Uterus (tissue), 4 donors: ENCODE data around the gene ZNF483. TPM values are rescaled to one million over a fixed set of nuclear protein-coding genes. Genes with fewer than 3 reads are reported as not detected.
"Not testable (repeated sequence)": the region's sequence is repeated elsewhere in the genome, so short reads cannot be mapped to it uniquely, and the experiment has no call there.

Experiments used
- DNase-seq, 2 donors: peaks; one replicate each; pipeline ENCODE4 v3.0.0-alpha.2; 2019 to 2020
- H3K27ac ChIP-seq, 2 donors: fragments of 200-600 bp; sonication (generic); 1 replicate in 1 of 2; 2 replicates in 1 of 2; pipeline ENCODE4 v1.5.1; 2016 to 2018
- H3K27me3 ChIP-seq, 2 donors: fragments of 200-600 bp; sonication (generic); one replicate each; pipeline ENCODE4 v1.5.1; 2018 to 2019; ENCODE audit warnings: control low read depth in 1 of 2
- H3K36me3 ChIP-seq, 2 donors: fragments of 200-600 bp; sonication (generic); one replicate each; pipeline ENCODE4 v1.5.1; 2019; ENCODE audit warnings: control low read depth in 1 of 2
- H3K4me1 ChIP-seq, 2 donors: fragments of 200-600 bp; sonication (generic); one replicate each; pipeline ENCODE4 v1.5.1; 2018 to 2019; ENCODE audit warnings: control low read depth in 1 of 2
- H3K4me3 ChIP-seq, 2 donors: fragments of 200-600 bp; sonication (generic); 1 replicate in 1 of 2; 2 replicates in 1 of 2; pipeline ENCODE4 v1.5.1; 2018 to 2019; ENCODE audit warnings: mild to moderate bottlenecking in 1 of 2
- H3K9me3 ChIP-seq, 2 donors: fragments of 200-600 bp; sonication (generic); one replicate each; pipeline ENCODE4 v1.5.1; 2019; ENCODE audit warnings: control low read depth in 1 of 2
- POLR2A ChIP-seq, 2 donors: fragments of 450-650 bp; IDR thresholded peaks; one replicate each; pipeline ENCODE4 v1.6.1; 2016; ENCODE audit warnings: antibody characterized with exemption in 2 of 2, mild to moderate bottlenecking in 1 of 2, moderate library complexity in 1 of 2
- intact Hi-C: fragments of 100-400 bp; cut with DNase I; formaldehyde crosslinking; loops from one replicate; pipeline ENCODE4 v1.15.1; 2023; ENCODE audit warnings: low total_unique reads
- total RNA-seq, 4 donors: library from RNA; depleted of rRNA in 3 of 4; stranded (reverse); fragments of >200 nt in 3 of 4; gene quantifications; one replicate each; pipeline versions ENCODE4 v1.1.0 to v1.2.4, GENCODE V29; 2014 to 2023
- TF ChIP-seq, protein P1 (sequence below), 4 experiments: fragments of 200-600 bp in 2 of 4; fragments of 450-650 bp in 2 of 4; sonication (generic) in 2 of 4; IDR thresholded peaks; one replicate each; pipeline ENCODE4 v1.5.1; 2016 to 2019; ENCODE audit warnings: antibody characterized with exemption in 4 of 4, mild to moderate bottlenecking in 2 of 4, moderate library complexity in 1 of 4
- donor health status: DM: yes; HTN: yes; CAD: no.

ZNF483 gene
- total RNA-seq, 4 donors from 2014 or later: 11.0 to 60.2 (median 31.7) TPM

GRCh38 chr9:111542497-111543254 lies 17.7 kb downstream of the ZNF483 start:
- intact Hi-C loops: no loop called here
- H3K4me1 ChIP-seq: no peaks in the 10 kb centered on the region
- TF ChIP-seq, protein P1, sequence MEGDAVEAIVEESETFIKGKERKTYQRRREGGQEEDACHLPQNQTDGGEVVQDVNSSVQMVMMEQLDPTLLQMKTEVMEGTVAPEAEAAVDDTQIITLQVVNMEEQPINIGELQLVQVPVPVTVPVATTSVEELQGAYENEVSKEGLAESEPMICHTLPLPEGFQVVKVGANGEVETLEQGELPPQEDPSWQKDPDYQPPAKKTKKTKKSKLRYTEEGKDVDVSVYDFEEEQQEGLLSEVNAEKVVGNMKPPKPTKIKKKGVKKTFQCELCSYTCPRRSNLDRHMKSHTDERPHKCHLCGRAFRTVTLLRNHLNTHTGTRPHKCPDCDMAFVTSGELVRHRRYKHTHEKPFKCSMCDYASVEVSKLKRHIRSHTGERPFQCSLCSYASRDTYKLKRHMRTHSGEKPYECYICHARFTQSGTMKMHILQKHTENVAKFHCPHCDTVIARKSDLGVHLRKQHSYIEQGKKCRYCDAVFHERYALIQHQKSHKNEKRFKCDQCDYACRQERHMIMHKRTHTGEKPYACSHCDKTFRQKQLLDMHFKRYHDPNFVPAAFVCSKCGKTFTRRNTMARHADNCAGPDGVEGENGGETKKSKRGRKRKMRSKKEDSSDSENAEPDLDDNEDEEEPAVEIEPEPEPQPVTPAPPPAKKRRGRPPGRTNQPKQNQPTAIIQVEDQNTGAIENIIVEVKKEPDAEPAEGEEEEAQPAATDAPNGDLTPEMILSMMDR (IDR thresholded peaks at IDR 0.05): no peak
- no peak for TF ChIP-seq POLR2A (IDR thresholded peaks at IDR 0.05)
- H3K27ac ChIP-seq: no peak overlapping the region
- H3K4me3 ChIP-seq: no peak overlapping the region
- DNase-seq: no peak
- no peaks in the 10 kb centered on the region for H3K27me3 ChIP-seq
- no peaks in the 10 kb centered on the region for H3K36me3 ChIP-seq
- peaks cover 0 to 89% of the 10 kb centered on the region in 2 donors for H3K9me3 ChIP-seq

GRCh38 chr9:111548623-111549022 lies 23.6 kb downstream of the ZNF483 start:
- H3K27ac ChIP-seq: no peak overlapping the region
- H3K9me3 ChIP-seq: peaks cover 0 to 84% of the 10 kb centered on the region in 2 donors
- H3K27me3 ChIP-seq: no peaks in the 10 kb centered on the region
- H3K4me1 ChIP-seq: no peaks in the 10 kb centered on the region
- DNase-seq: no peak
- TF ChIP-seq POLR2A (IDR thresholded peaks at IDR 0.05): no peak
- TF ChIP-seq, protein P1 (IDR thresholded peaks at IDR 0.05): no peak
- H3K4me3 ChIP-seq: no peak overlapping the region
- intact Hi-C loops: no loop called here
- peaks cover 0 to 1% of the 10 kb centered on the region in 2 donors for H3K36me3 ChIP-seq

DNA sequence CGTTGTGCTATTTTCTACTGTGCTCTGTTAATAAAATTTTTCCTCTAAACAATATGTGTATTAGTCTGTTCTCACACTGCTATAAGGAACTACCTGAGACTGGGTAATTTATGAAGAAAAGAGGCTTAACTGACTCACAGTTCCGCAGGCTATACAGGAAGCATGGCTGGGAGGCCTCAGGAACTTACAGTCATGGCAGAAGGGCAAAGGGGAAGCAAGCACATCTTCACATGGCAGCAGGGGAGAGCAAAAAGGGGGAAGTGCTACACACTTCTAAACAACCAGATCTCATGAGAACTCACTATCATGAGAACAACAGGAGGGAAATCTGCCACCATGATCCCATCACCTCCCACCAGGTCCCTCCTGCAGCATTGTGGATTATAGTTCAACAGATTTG lies 30.4 kb downstream of the ZNF483 start:
- intact Hi-C loops, H3K27me3 ChIP-seq, H3K27ac ChIP-seq, DNase-seq, H3K4me3 ChIP-seq, H3K36me3 ChIP-seq, H3K4me1 ChIP-seq: not testable (repeated sequence)
- H3K9me3 ChIP-seq: peaks cover 0 to 40% of the 10 kb centered on the region in 2 donors

DNA sequence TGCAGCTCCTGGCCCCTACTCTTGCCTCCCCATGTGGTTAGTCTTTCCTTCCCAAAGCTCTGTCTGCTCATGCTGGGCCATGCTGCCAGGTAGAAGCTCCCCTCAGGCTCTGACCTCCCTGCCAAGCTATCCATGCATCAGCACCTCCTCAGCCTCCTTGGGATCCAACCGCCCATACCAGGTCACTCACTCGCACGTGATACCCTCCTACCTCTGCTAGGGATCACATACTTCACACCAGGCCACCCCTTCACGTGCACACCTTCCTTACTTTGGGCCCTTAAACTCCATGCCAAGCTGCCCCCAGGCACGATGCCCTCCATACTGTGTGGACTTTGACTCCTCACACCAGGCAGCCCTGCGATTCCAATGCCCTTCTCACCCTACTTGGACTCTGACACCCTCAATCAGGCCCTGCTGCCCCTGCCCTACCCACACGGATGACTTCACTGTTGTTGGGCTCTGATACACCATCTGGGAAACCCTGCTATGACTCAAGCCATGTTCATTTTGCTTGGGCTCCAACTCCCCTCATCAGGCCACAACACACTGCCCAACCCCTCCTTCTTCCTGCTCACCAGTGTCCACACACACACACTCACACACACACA lies 34.1 kb downstream of the ZNF483 start:
- peaks cover 0 to 8% of the 10 kb centered on the region in 2 donors for H3K9me3 ChIP-seq
- no peak overlapping the region for H3K27ac ChIP-seq
- intact Hi-C loops: no loop called here
- no peak for TF ChIP-seq POLR2A (IDR thresholded peaks at IDR 0.05)
- TF ChIP-seq, protein P1 (IDR thresholded peaks at IDR 0.05): no peak
- no peak overlapping the region for H3K4me3 ChIP-seq
- H3K36me3 ChIP-seq: no peaks in the 10 kb centered on the region
- no peaks in the 10 kb centered on the region for H3K27me3 ChIP-seq
- H3K4me1 ChIP-seq: no peaks in the 10 kb centered on the region
- no peak for DNase-seq

DNA sequence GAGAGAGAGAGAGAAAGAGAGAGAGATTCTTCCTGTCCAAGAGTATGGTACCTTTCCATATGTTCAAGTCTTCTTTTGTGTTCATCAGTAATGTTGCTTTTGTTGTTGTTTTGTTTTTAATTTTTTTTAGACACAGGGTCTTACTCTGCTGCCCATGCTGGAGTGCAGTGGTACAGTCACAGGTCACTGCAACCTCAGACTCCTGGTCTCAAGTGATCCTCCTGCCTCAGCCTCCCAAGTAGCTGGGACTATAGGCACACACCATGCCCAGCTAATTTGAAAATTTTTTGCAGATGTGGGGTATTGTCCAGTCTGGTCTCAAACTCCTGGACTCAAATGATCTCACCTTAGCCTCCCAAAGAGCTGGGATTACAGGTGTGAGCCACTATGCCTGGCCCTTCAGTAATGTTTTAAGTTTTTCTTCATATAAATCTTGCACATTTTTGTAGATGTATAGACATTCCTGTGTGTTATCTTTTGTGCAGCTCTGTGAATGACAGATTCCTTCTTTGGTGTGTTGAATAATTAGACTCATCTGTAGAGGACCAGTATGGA lies 36.3 kb downstream of the ZNF483 start:
- no peaks in the 10 kb centered on the region for H3K4me1 ChIP-seq
- no peaks in the 10 kb centered on the region for H3K36me3 ChIP-seq
- no peak for DNase-seq
- intact Hi-C loops: no loop called here
- no peak overlapping the region for H3K4me3 ChIP-seq
- H3K27me3 ChIP-seq: no peaks in the 10 kb centered on the region
- no peaks in the 10 kb centered on the region for H3K9me3 ChIP-seq
- TF ChIP-seq, protein P1 (IDR thresholded peaks at IDR 0.05): no peak
- TF ChIP-seq POLR2A (IDR thresholded peaks at IDR 0.05): no peak
- no peak overlapping the region for H3K27ac ChIP-seq
